ENCODE data around the gene NAA16.
"Not testable (repeated sequence)": the region's sequence is repeated elsewhere in the genome, so short reads cannot be mapped to it uniquely, and the experiment has no call there.

Gene NAA16

DNA sequence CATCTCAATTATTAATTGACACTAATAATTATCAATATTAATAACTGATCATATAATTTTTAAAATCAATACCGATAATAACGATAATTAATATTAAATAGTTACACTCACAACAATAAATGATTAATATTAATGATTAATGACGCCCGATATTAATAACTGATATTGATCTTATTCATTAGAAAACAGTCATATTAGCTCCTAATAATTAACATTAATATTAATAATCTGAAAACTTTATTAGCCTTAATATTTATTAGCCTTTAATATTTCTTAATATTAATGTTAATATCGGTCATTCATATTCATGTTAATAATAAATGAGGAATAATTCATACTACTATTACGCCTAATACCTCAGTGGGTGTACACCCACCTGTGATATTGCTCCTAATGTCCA is 113.6 kb downstream of the NAA16 start:
- peaks cover 13% of the 10 kb centered on the region for H3K27me3 ChIP-seq (ENCODE audit: control insufficient read depth, insufficient read depth, low read length)
- H3K4me1 ChIP-seq (ENCODE audit: control insufficient read depth, insufficient read depth, low read length); H3K9ac ChIP-seq (ENCODE audit: low read depth, low read length); H3K4me3 ChIP-seq (ENCODE audit: low read depth, low read length); H3K27ac ChIP-seq (ENCODE audit: low read depth, low read length); H3K36me3 ChIP-seq (ENCODE audit: control insufficient read depth, insufficient read depth, low read length); H3K9me3 ChIP-seq (ENCODE audit: control insufficient read depth, insufficient read depth, low read length): not testable (repeated sequence)

DNA sequence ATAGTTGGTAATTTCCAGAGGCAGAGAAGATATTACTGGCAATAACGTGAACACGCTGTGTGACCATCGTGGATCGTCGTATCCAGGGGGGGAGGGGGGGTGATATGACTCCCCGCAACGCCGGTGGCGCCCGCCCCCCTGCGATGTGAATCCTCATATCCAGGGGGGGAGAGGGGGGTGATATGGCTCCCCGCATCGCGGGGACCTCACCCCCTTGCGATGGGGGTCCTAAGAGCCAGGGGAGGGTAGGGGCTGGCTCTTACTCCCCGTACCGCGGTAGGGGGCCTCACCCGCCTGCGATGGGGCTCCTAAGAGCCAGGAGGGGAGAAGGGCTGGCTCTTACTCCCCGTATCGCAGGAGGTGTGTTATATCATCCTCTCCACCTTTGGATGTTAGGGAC is 115.0 kb downstream of the NAA16 start:
- no peak overlapping the region for H3K4me3 ChIP-seq (ENCODE audit: low read depth, low read length)
- H3K4me1 ChIP-seq (ENCODE audit: control insufficient read depth, insufficient read depth, low read length): no peaks in the 10 kb centered on the region
- H3K27ac ChIP-seq (ENCODE audit: low read depth, low read length): no peak overlapping the region
- no peaks in the 10 kb centered on the region for H3K9me3 ChIP-seq (ENCODE audit: control insufficient read depth, insufficient read depth, low read length)
- H3K27me3 ChIP-seq (ENCODE audit: control insufficient read depth, insufficient read depth, low read length): peaks cover 13% of the 10 kb centered on the region
- H3K36me3 ChIP-seq (ENCODE audit: control insufficient read depth, insufficient read depth, low read length): no peaks in the 10 kb centered on the region
- no peak overlapping the region for H3K9ac ChIP-seq (ENCODE audit: low read depth, low read length)
